Activated naive CD8-positive, alpha-beta T cell treated with anti-CD3 and anti-CD28 coated beads for 36 hours (primary cell): ENCODE measurements around the gene PDAP1. TPM values are rescaled to one million over a fixed set of nuclear protein-coding genes. Genes with fewer than 3 reads are reported as not detected.

Source experiments
- DNase-seq: peaks from one replicate; pipeline ENCODE4 v3.0.0; 2021
- H3K27ac Mint-ChIP-seq: one replicate; pipeline ENCODE4 v1.8.0; 2022; ENCODE audit warnings: mild to moderate bottlenecking, moderate library complexity, mixed read lengths
- H3K27me3 Mint-ChIP-seq: one replicate; pipeline ENCODE4 v1.8.0; 2022; ENCODE audit warnings: mild to moderate bottlenecking, mixed read lengths
- H3K36me3 Mint-ChIP-seq: one replicate; pipeline ENCODE4 v1.8.0; 2021; ENCODE audit warnings: mild to moderate bottlenecking, mixed read lengths
- H3K4me1 Mint-ChIP-seq: one replicate; pipeline ENCODE4 v1.8.0; 2021; ENCODE audit warnings: mixed read lengths
- H3K4me3 Mint-ChIP-seq: one replicate; pipeline ENCODE4 v1.8.0; 2022; ENCODE audit warnings: mild to moderate bottlenecking, moderate library complexity, mixed read lengths
- H3K9me3 Mint-ChIP-seq: one replicate; pipeline ENCODE4 v1.8.0; 2022; ENCODE audit warnings: mixed read lengths
- total RNA-seq, 2 experiments: library from RNA; stranded (reverse); gene quantifications; one replicate each; pipeline ENCODE4 v1.2.3, GENCODE V29; 2021

The PDAP1 gene
- 100 to 1,000 TPM; 201 to 214 TPM for total RNA-seq

- Mint-ChIP-seq H3K4me3 (peak within 1 kb of the TSS; percentile 92), H3K27ac (peak within 1 kb of the TSS; percentile 92), H3K36me3 (peaks cover 34% of the 10 kb centered on the region), H3K27me3 (no peaks in the 10 kb centered on the region), H3K4me1 (peaks cover 41% of the 10 kb centered on the region), H3K9me3 (no peaks in the 10 kb centered on the region)
- peak; percentile 91 for DNase-seq
Measured at GRCh38 chr7:99408379-99409191, at the start of gene PDAP1, which contains the start of gene BUD31. TSS of gene PDAP1 (minus strand) at chr7:99408597. CDS start at chr7:99408548, 49 bp downstream. TSS of gene BUD31 (plus strand) at chr7:99408969. CDS start at chr7:99411093, 2,124 bp downstream.

- peaks cover 22% of the 10 kb centered on the region for H3K36me3 Mint-ChIP-seq
- no peak for DNase-seq
Measured at GRCh38 chr7:99457650-99458493, 49.5 kb upstream of the PDAP1 start.

GRCh38 chr7:99457050-99457649, 48.8 kb upstream of the PDAP1 start:
- Mint-ChIP-seq H3K4me1 (peaks cover 18% of the 10 kb centered on the region), H3K27ac (peak overlapping the region; percentile 67), H3K9me3 (no peaks in the 10 kb centered on the region), H3K27me3 (no peaks in the 10 kb centered on the region), H3K36me3 (peaks cover 15% of the 10 kb centered on the region), H3K4me3 (peak overlapping the region; percentile 1)
- DNase-seq = no peak

More at GRCh38 chr7:99457650-99458493, 49.5 kb upstream of the PDAP1 start:
- Mint-ChIP-seq H3K4me3 (no peak overlapping the region), H3K4me1 (peaks cover 20% of the 10 kb centered on the region), H3K9me3 (no peaks in the 10 kb centered on the region), H3K27me3 (no peaks in the 10 kb centered on the region), H3K27ac (no peak overlapping the region)

- Mint-ChIP-seq H3K4me3 (no peak overlapping the region), H3K27me3 (no peaks in the 10 kb centered on the region), H3K4me1 (peaks cover 15% of the 10 kb centered on the region), H3K9me3 (no peaks in the 10 kb centered on the region), H3K36me3 (peaks cover 15% of the 10 kb centered on the region), H3K27ac (no peak overlapping the region)
- DNase-seq = no peak
Measured at GRCh38 chr7:99456288-99456687, 47.9 kb upstream of the PDAP1 start.

GRCh38 chr7:99455874-99456273, 47.5 kb upstream of the PDAP1 start:
- DNase-seq = no peak
- Mint-ChIP-seq H3K4me3 (no peak overlapping the region), H3K27ac (no peak overlapping the region), H3K27me3 (no peaks in the 10 kb centered on the region), H3K36me3 (peaks cover 19% of the 10 kb centered on the region), H3K4me1 (peaks cover 15% of the 10 kb centered on the region), H3K9me3 (no peaks in the 10 kb centered on the region)

GRCh38 chr7:99453105-99453504, 44.7 kb upstream of the PDAP1 start:
- no peaks in the 10 kb centered on the region for H3K27me3 Mint-ChIP-seq
- H3K27ac Mint-ChIP-seq = no peak overlapping the region
- no peak for DNase-seq
- peaks cover 20% of the 10 kb centered on the region for H3K36me3 Mint-ChIP-seq
- H3K4me3 Mint-ChIP-seq = no peak overlapping the region
- H3K9me3 Mint-ChIP-seq = no peaks in the 10 kb centered on the region
- H3K4me1 Mint-ChIP-seq = no peaks in the 10 kb centered on the region

GRCh38 chr7:99452541-99452940, 44.1 kb upstream of the PDAP1 start:
- no peak for DNase-seq
- Mint-ChIP-seq H3K27ac (no peak overlapping the region), H3K4me3 (no peak overlapping the region), H3K27me3 (no peaks in the 10 kb centered on the region), H3K4me1 (no peaks in the 10 kb centered on the region), H3K9me3 (no peaks in the 10 kb centered on the region), H3K36me3 (peaks cover 20% of the 10 kb centered on the region)

GRCh38 chr7:99451936-99452335, 43.5 kb upstream of the PDAP1 start:
- H3K36me3 Mint-ChIP-seq = peaks cover 18% of the 10 kb centered on the region
- DNase-seq = no peak
- H3K9me3 Mint-ChIP-seq = no peaks in the 10 kb centered on the region
- no peaks in the 10 kb centered on the region for H3K27me3 Mint-ChIP-seq
- H3K4me3 Mint-ChIP-seq = no peak overlapping the region
- H3K4me1 Mint-ChIP-seq = no peaks in the 10 kb centered on the region
- H3K27ac Mint-ChIP-seq = peak overlapping the region; percentile 65

GRCh38 chr7:99449326-99449725, 40.9 kb upstream of the PDAP1 start:
- Mint-ChIP-seq H3K27me3 (no peaks in the 10 kb centered on the region), H3K27ac (no peak overlapping the region), H3K36me3 (peaks cover 28% of the 10 kb centered on the region), H3K9me3 (no peaks in the 10 kb centered on the region), H3K4me3 (no peak overlapping the region), H3K4me1 (no peaks in the 10 kb centered on the region)
- no peak for DNase-seq

GRCh38 chr7:99448855-99449254, 40.5 kb upstream of the PDAP1 start:
- Mint-ChIP-seq H3K4me3 (no peak overlapping the region), H3K9me3 (no peaks in the 10 kb centered on the region), H3K27ac (no peak overlapping the region), H3K36me3 (peaks cover 24% of the 10 kb centered on the region), H3K27me3 (no peaks in the 10 kb centered on the region), H3K4me1 (no peaks in the 10 kb centered on the region)
- no peak for DNase-seq

- peaks cover 25% of the 10 kb centered on the region for H3K36me3 Mint-ChIP-seq
- DNase-seq = no peak
- no peak overlapping the region for H3K4me3 Mint-ChIP-seq
- no peaks in the 10 kb centered on the region for H3K9me3 Mint-ChIP-seq
- H3K27me3 Mint-ChIP-seq = no peaks in the 10 kb centered on the region
- H3K27ac Mint-ChIP-seq = no peak overlapping the region
- H3K4me1 Mint-ChIP-seq = peaks cover 5% of the 10 kb centered on the region
Measured at GRCh38 chr7:99447943-99448342, 39.5 kb upstream of the PDAP1 start.

- H3K9me3 Mint-ChIP-seq = no peaks in the 10 kb centered on the region
- H3K27me3 Mint-ChIP-seq = no peaks in the 10 kb centered on the region
- H3K4me1 Mint-ChIP-seq = peaks cover 12% of the 10 kb centered on the region
- no peak for DNase-seq
- no peak overlapping the region for H3K27ac Mint-ChIP-seq
- H3K4me3 Mint-ChIP-seq = no peak overlapping the region
- peaks cover 32% of the 10 kb centered on the region for H3K36me3 Mint-ChIP-seq
Measured at GRCh38 chr7:99446096-99446495, 37.7 kb upstream of the PDAP1 start.

GRCh38 chr7:99440195-99440594, 31.8 kb upstream of the PDAP1 start:
- Mint-ChIP-seq H3K4me1 (peaks cover 32% of the 10 kb centered on the region), H3K9me3 (no peaks in the 10 kb centered on the region)

GRCh38 chr7:99438573-99439480, 30.4 kb upstream of the PDAP1 start, which contains the start of the genes CPSF4 and PTCD1:
TSS of gene CPSF4 (plus strand) at chr7:99438943. CDS start at chr7:99439083, 140 bp downstream.
TSS of gene PTCD1 (minus strand) at chr7:99438798. CDS start at chr7:99435242, 3,556 bp downstream.
- Mint-ChIP-seq H3K27me3 (no peaks in the 10 kb centered on the region), H3K36me3 (peaks cover 19% of the 10 kb centered on the region), H3K27ac (peak within 1 kb of the TSS; percentile 97), H3K9me3 (no peaks in the 10 kb centered on the region), H3K4me3 (peak within 1 kb of the TSS; percentile 99), H3K4me1 (peaks cover 32% of the 10 kb centered on the region)
- DNase-seq = peak; percentile 96

More at GRCh38 chr7:99440195-99440594, 31.8 kb upstream of the PDAP1 start:
- no peak overlapping the region for H3K27ac Mint-ChIP-seq
- H3K36me3 Mint-ChIP-seq = peaks cover 23% of the 10 kb centered on the region
- no peaks in the 10 kb centered on the region for H3K27me3 Mint-ChIP-seq
- no peak for DNase-seq
- H3K4me3 Mint-ChIP-seq = peak overlapping the region; percentile 99
